Measurements from ENCODE around the gene STS. TPM values are rescaled to one million over a fixed set of nuclear protein-coding genes. Genes with fewer than 3 reads are reported as not detected.

The STS gene
- total RNA-seq, 2 donors from 2014 or later: 2.1 to 6.6 TPM

DNA sequence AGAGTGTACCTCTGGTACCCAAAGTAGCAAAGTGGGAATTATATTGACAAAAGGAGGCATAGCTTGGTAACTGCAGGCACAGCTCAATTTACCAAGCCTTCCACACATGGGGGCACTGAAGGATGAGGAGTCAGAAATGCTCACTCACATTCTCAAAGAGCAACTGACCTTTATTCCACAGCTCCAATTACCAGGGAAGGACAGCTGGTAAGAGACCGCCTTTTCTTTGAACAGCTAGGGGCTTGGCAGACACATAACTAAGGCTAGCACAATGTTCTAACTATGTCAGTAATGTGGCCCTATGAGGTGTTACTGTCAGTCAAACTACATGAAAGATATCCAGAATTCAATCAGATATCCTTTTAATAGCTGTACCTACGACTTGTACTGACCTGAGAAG lies 20.5 kb upstream of the STS start:
- H3K4me3 Mint-ChIP-seq: no peak overlapping the region
- H3K4me1 Mint-ChIP-seq: peaks cover 19% of the 10 kb centered on the region
- WGBS, 2 experiments (ENCODE audit: insufficient coverage in 1 of 2, insufficient read length in 1 of 2): 83% methylated on average over 2 of the region's 2 CpGs; no CpG with 5 or more reads in 1 of the 2 experiments
- Histone ChIP-seq H3K9ac (ENCODE audit: extremely low read depth, low read length, poor library complexity, severe bottlenecking) (no peak overlapping the region), H3K36me3 (ENCODE audit: control insufficient read depth, insufficient read depth, low read length) (no peaks in the 10 kb centered on the region), H3K4me1 (ENCODE audit: control insufficient read depth, insufficient read depth, low read length) (no peaks in the 10 kb centered on the region), H3K27me3 (ENCODE audit: control insufficient read depth, insufficient read depth, low read length, poor library complexity, severe bottlenecking) (no peaks in the 10 kb centered on the region), H3K9me3 (ENCODE audit: control insufficient read depth, low read length) (no peaks in the 10 kb centered on the region), H3K4me3 (ENCODE audit: low read length) (no peak overlapping the region), H3K27ac (ENCODE audit: low read depth, low read length) (no peak overlapping the region)
- H3K27ac Mint-ChIP-seq: no peak overlapping the region
- TF ChIP-seq, protein P1, sequence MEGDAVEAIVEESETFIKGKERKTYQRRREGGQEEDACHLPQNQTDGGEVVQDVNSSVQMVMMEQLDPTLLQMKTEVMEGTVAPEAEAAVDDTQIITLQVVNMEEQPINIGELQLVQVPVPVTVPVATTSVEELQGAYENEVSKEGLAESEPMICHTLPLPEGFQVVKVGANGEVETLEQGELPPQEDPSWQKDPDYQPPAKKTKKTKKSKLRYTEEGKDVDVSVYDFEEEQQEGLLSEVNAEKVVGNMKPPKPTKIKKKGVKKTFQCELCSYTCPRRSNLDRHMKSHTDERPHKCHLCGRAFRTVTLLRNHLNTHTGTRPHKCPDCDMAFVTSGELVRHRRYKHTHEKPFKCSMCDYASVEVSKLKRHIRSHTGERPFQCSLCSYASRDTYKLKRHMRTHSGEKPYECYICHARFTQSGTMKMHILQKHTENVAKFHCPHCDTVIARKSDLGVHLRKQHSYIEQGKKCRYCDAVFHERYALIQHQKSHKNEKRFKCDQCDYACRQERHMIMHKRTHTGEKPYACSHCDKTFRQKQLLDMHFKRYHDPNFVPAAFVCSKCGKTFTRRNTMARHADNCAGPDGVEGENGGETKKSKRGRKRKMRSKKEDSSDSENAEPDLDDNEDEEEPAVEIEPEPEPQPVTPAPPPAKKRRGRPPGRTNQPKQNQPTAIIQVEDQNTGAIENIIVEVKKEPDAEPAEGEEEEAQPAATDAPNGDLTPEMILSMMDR (conservative IDR thresholded peaks at IDR 0.05): no peak
- H3K27me3 Mint-ChIP-seq (ENCODE audit: insufficient read depth): no peaks in the 10 kb centered on the region
- no peak for DNase-seq
- peaks cover 24% of the 10 kb centered on the region for H3K36me3 Mint-ChIP-seq (ENCODE audit: low read depth)
- H3K9me3 Mint-ChIP-seq: peaks cover 6% of the 10 kb centered on the region

DNA sequence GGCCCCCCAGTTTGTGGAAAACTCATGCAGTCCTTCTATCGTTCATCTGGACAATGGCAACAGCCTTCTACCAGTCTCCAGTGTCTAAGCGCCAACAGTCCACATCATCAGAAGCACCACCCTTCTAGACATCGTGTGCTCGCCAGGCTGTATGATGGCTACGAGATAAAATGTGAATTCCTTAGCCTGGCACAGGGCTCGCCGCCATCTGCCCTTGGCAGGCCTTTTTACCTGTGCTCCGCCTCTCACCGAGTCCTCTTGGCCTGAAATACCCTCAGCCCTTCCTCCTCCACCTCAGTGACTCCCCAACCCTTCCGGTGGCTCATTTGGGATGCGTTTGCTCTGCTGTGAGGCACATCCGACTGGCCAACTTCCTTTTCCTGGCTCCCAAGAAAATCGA lies 15.9 kb upstream of the STS start:
- Mint-ChIP-seq H3K27ac (no peak overlapping the region), H3K9me3 (no peaks in the 10 kb centered on the region), H3K4me3 (no peak overlapping the region), H3K27me3 (ENCODE audit: insufficient read depth) (no peaks in the 10 kb centered on the region), H3K36me3 (ENCODE audit: low read depth) (peaks cover 6% of the 10 kb centered on the region), H3K4me1 (peaks cover 31% of the 10 kb centered on the region)
- Histone ChIP-seq H3K36me3 (ENCODE audit: control insufficient read depth, insufficient read depth, low read length) (no peaks in the 10 kb centered on the region), H3K9ac (ENCODE audit: extremely low read depth, low read length, poor library complexity, severe bottlenecking) (no peak overlapping the region), H3K4me1 (ENCODE audit: control insufficient read depth, insufficient read depth, low read length) (no peaks in the 10 kb centered on the region), H3K9me3 (ENCODE audit: control insufficient read depth, low read length) (no peaks in the 10 kb centered on the region), H3K27ac (ENCODE audit: low read depth, low read length) (no peak overlapping the region), H3K27me3 (ENCODE audit: control insufficient read depth, insufficient read depth, low read length, poor library complexity, severe bottlenecking) (no peaks in the 10 kb centered on the region), H3K4me3 (ENCODE audit: low read length) (no peak overlapping the region)
- TF ChIP-seq, protein P1 (conservative IDR thresholded peaks at IDR 0.05): no peak
- no peak for DNase-seq
- 95 to 100% methylated on average over 4 to 11 of the region's 13 CpGs for WGBS, 2 experiments (ENCODE audit: insufficient coverage in 1 of 2, insufficient read length in 1 of 2)

DNA sequence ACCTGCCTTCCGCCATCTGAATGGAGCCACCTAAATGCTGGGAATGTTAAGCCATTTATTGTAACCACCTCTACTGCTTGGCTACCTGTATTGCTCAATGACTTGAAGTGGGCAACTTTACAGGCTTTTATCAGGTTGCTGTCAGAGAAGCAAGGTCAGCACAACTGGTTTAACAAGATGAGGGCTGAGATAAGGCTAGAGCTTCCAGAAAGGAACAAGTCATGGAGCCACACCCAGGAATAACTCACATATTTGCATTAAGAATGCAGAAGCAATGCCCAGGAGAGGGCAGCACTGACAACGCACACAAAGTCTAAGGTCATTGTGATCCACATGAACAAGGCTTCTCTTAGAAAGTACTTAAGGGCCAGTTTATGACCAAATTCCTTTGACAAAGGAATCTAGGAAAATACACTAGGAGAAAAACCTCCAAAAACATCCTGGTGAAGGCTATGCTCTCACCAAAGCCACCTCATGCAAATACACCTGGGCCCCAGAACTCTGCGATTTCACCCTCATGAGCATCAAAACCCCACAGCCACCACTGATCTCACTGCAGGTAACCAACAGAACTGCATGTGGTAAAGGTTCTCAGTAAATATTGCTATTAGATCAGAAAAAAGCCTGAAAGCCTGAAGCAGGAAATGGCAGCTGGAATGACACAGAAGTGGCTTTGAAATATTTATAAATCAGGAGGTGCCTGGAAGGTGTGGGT lies 15.0 kb upstream of the STS start:
- Mint-ChIP-seq H3K4me3 (no peak overlapping the region), H3K27ac (peak overlapping the region; percentile 91), H3K36me3 (ENCODE audit: low read depth) (peaks cover 7% of the 10 kb centered on the region), H3K27me3 (ENCODE audit: insufficient read depth) (no peaks in the 10 kb centered on the region), H3K4me1 (peaks cover 29% of the 10 kb centered on the region), H3K9me3 (no peaks in the 10 kb centered on the region)
- no peaks in the 10 kb centered on the region for H3K4me1 ChIP-seq (ENCODE audit: control insufficient read depth, insufficient read depth, low read length)
- 77 to 100% methylated on average over 1 to 3 of the region's 3 CpGs for WGBS, 2 experiments (ENCODE audit: insufficient coverage in 1 of 2, insufficient read length in 1 of 2)
- peak overlapping the region; percentile 49 for H3K27ac ChIP-seq (ENCODE audit: low read depth, low read length)
- peak; percentile 86 for DNase-seq
- H3K4me3 ChIP-seq (ENCODE audit: low read length): no peak overlapping the region
- H3K36me3 ChIP-seq (ENCODE audit: control insufficient read depth, insufficient read depth, low read length): no peaks in the 10 kb centered on the region
- no peaks in the 10 kb centered on the region for H3K9me3 ChIP-seq (ENCODE audit: control insufficient read depth, low read length)
- no peak overlapping the region for H3K9ac ChIP-seq (ENCODE audit: extremely low read depth, low read length, poor library complexity, severe bottlenecking)
- TF ChIP-seq, protein P1 (conservative IDR thresholded peaks at IDR 0.05): peak; percentile 86
- no peaks in the 10 kb centered on the region for H3K27me3 ChIP-seq (ENCODE audit: control insufficient read depth, insufficient read depth, low read length, poor library complexity, severe bottlenecking)

Measured in endodermal cell (in vitro differentiated cells).